GM18519 (cell line): Measurements from ENCODE around the gene MTSS2.

Source experiments
- ATAC-seq: cut with Tn5 transposase; IDR thresholded peaks from one replicate; pipeline ENCODE4 v1.9.1; 2021; ENCODE audit warnings: mild to moderate bottlenecking, moderate library complexity; ENCODE audit not compliant: unreplicated experiment, low FRiP score

The MTSS2 gene, protein sequence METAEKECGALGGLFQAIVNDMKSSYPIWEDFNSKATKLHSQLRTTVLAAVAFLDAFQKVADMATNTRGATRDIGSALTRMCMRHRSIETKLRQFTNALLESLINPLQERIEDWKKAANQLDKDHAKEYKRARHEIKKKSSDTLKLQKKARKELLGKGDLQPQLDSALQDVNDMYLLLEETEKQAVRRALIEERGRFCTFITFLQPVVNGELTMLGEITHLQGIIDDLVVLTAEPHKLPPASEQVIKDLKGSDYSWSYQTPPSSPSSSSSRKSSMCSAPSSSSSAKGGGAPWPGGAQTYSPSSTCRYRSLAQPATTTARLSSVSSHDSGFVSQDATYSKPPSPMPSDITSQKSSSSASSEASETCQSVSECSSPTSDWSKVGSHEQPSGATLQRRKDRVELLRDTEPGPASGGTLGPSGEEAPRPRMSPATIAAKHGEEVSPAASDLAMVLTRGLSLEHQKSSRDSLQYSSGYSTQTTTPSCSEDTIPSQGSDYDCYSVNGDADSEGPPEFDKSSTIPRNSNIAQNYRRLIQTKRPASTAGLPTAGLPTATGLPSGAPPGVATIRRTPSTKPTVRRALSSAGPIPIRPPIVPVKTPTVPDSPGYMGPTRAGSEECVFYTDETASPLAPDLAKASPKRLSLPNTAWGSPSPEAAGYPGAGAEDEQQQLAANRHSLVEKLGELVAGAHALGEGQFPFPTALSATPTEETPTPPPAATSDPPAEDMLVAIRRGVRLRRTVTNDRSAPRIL

DNA sequence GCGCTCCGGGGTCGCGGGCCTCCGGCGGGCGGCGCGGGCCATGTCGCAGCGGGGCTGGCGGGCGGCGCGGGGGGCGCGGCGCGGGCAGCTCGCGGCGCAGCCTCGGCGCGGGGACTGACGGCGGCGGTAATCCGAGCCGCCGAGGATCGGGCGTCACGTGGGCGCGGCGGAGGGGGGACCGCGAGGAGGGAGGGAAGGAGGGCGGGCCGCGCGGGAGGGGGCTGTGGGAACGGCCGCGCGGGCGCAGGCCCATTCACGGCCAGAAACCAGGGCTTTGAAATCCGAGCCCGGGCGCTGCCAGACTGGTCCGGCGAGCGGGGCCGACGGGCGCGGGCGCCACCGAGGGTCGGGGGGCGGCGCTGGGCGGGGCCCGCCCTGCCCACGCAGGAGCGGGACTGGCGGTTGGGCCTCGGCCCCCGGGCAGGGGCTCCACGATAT is at the start of gene MTSS2:
MTSS2 (minus strand) TSS at position 116 of the 438 bp plus-strand sequence. CDS start 262 bp downstream, outside the sequence.
- no peak for ATAC-seq

DNA sequence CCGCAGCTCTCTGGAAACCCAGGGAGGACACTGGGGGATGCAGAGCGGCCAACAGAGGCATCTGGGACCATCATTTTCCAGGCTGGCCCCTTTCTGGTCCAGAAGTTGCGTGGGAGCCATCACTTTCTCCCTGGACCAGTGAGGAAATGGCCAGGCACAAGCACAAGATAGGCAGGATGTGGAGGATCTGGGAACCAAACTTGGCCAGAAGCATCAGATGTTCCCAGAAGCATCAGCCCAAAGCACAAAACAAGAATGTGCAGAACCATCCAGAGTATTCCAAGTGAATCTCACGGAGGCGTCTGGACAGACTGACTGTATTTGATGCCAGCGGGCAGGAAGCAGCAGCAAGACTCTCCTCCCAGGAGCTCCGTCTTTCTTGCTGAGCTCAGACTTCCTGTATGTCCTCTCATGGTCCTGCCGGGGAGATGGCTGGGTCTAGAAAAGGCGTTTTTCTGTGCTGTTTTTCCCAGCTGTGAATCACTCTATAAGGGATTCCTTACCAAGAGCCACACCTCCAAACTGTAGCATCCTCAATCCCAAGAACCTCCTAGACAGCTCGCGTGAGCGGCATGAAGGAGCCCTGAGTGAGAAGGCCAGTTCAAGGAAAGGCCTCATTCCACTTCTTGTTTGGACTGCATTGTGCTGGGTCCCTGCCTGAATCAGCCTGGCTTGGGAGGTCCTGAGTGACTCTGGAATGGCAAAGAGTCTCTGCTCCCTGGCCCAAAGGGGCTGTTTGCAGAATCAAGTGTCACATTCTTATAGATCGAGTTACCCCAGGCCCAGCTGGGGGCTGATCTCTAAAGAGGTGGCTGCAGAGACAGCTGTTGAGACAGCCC is 49.5 kb upstream of the MTSS2 start:
- no peak for ATAC-seq

- ATAC-seq = no peak
Observed at GRCh38 chr16:70734522-70735095, 48.8 kb upstream of the MTSS2 start.

DNA sequence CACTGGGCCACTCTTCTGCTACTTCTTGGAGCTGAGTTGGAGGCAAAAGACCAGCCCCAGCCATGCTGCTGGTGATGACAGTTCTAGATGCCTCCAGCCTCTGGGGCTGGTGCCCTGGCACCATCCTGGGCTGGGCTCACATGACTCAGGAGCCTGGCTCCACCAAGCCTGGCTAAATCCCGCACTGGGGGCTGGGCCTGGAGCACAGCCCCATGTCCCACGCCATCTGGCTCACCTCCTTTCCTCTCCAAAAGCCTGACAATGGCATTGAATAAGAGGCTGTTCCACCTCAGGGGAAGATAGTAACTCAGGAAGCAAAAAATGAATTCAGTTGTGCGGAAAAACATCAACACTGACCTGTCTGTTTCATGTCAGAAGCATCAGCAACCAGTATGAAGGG is 45.1 kb upstream of the MTSS2 start:
- no peak for ATAC-seq

GRCh38 chr16:70730031-70730430 is 44.2 kb upstream of the MTSS2 start:
- no peak for ATAC-seq

DNA sequence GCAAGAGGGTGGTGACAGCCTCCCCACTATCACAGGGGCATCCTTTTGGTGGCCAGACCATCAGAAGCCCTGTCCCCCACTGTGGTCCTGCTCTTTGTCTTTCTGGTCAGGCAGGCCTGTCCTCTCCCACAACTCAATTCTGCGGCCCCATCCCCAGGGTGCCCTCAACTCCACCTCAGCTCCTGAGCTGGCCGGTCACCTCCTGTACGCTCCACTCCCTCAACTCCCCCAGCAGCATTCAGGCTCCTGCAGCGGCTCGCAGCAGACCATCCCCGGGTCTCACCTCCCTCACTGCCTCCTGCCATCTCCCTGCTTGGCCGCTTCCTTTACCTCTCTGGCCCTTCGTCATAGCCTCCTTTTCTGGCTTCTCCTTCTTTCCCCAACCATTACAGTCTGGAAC is 43.4 kb upstream of the MTSS2 start:
- ATAC-seq = no peak

DNA sequence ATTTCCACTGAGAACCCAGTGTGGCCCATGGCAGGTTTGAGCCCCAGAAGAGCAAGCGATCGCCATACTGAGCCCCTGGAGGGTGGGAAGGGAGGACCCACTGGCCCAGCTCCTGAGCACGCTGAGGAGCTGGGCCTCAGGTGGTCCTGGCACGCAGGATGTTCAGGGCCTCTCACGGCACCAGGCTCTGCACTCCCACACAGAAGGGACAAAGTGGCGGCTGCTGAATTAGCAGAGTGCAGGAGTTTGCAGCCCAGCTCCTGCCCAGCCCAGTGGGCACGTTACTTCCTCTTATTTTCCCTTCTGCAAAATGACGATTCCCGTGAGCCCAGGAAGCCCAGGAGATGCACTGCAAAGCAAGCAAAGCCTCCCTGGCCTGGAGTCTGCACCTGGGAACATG is 42.3 kb upstream of the MTSS2 start:
- ATAC-seq = no peak

- ATAC-seq = no peak
Observed at GRCh38 chr16:70726892-70727361, 41.1 kb upstream of the MTSS2 start.

GRCh38 chr16:70725912-70726828 is 40.3 kb upstream of the MTSS2 start:
- ATAC-seq = no peak

DNA sequence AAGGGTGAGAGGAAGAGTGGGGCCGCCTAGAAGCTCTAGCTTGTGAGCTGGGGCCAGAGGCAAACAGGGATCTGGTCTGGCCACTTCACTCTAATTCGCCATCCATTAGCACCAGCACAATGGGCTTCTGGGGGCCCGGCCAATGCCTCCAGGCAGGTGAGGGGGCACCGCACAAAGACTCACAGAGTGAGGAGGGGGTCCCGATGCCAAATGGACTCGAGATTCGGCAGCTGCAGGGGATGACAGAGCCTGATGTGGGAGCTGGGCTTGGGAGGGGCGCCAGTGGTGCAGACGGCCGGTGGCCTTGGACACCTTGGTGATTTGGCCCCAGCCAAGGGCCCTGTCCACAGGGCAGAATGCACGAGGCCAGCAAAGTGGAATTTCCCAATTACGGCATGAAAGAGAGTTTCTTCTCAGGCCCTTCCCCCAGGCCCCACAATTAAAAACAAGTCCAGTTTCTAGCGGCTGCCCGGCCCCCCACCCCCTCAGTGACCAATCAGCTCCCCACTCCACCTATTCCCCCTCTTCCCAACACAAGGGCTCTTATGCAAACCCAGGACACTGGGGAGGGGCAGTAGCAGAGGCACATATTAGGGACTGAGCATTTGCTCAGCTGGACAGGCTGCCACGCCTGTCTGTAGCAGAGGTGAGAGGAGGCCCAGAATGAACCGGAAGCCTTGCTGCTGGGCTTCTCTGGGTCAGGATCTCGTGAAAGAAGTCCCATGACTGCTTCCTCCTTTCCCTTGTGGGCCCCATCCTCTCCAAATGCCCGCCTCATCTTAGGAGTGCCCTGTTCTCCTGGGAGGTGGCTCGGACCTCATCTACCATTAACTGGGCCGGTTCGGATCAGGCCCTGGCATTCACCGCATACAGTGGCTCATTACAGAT is 39.4 kb upstream of the MTSS2 start:
- ATAC-seq = no peak

- no peak for ATAC-seq
Observed at GRCh38 chr16:70724146-70725023, 38.5 kb upstream of the MTSS2 start.

DNA sequence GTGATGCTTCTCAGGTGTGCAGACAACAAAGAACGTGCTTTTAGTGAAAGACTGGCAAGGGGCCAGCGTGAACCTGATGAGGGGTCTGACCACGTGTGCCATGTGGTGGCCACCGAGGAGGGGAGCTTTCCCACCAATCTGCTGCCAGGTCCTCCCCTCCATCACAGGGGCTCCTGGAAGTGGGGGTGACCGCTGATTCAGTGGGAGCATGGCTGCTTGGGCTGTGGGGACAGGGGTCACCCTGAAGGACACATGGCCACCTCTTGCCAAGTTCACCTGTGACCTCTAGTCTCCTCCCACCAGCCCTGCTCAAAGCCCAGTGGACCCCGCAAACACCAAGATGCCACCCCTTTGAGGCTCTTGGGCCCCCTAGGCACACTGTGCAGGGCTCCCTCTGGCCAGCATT is 37.9 kb upstream of the MTSS2 start:
- no peak for ATAC-seq

- no peak for ATAC-seq
Observed at GRCh38 chr16:70721202-70721963, 35.5 kb upstream of the MTSS2 start.

GRCh38 chr16:70720425-70721201 is 34.8 kb upstream of the MTSS2 start:
- ATAC-seq = no peak

DNA sequence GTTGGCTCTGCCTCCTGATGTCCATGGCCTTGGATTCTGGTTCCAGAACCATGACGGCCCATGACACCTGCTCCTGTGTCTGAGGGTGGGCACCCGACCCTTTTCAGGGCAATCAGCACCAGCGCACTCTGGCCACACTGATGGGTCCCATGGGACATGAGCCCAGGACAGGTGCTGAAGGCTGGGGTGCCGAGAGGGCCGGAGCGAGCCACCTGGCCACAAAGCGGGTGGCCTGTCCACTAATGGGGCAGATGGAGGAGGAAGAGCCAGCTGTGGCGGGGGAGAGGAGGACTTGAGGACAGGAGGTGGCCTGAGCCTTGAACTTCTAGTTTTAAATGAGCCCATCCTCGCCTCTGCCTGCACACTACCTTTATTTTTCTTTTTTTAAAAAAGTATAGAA is 31.2 kb upstream of the MTSS2 start:
- no peak for ATAC-seq

- no peak for ATAC-seq
Observed at GRCh38 chr16:70715860-70716357, 30.1 kb upstream of the MTSS2 start.
